Measurements from ENCODE around the gene ACTL6B.

DNA sequence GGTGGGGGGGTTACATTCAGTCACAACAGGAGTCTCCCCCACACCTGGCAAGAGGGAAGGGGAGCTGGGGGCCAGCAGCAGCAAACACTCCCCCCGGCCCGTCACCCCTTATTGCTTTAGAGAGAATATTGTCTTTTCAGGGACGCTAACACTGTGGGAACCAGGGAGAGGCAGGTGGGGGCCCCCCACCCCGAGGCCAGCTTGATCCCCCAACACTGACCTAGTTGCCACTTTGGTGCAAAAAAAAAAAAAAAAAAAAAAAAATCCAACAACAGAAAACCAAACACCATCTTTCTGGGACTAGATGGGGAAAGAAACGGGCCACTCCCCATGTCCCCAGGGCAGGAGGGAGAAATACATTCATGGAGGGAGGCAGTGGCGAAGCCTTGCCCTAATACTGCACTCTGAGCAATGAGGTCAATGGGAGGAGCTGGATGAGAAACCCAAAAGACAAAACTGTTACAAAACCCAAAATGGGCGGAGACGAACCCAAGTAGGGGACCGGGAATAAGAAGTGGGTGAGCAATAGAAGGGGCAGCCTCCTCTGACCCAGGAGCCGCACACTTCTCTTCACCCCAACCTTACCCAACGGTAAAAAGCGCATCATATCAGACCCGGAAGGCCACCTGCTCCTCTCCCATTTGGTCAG, 23.8 kb upstream of the ACTL6B start:
- TF ChIP-seq EZH2 (IDR thresholded peaks at IDR 0.05) = no peak
- no peak for TF ChIP-seq FOXP2 (optimal IDR thresholded peaks at IDR 0.05; ENCODE audit: control extremely low read depth, extremely low read length, insufficient read depth)
- no peak; the same call in none of the 2 replicates for TF ChIP-seq POLR2AphosphoS5 (IDR thresholded peaks at IDR 0.05; ENCODE audit: borderline replicate concordance, low read depth, low read length)
